ENCODE measurements around the gene OR10X1. TPM values are rescaled to one million over a fixed set of nuclear protein-coding genes. Genes with fewer than 3 reads are reported as not detected.

The OR10X1 gene
- not detected for total RNA-seq
- long read RNA-seq, result 0 reads

DNA sequence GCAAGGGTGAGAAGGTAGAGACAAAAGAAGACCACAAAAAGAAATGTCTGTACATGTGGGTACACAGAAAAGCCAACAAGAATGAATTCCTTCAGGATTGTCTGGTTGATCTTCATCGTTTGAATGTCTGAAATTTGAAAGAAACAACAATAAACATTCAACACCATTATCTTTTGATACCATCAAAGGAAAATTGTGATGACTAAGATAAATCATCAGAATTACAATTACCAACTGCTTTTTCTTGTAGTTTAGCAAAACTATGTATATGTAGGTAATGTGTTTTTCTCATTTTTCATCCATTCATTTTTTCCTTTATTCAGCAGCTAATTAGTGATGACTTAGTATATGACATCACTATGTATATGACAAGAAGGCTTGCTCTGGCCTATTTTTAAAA lies at the start of gene OR10X1:
Gene OR10X1 (minus strand): TSS at position 167 of the 400 bp plus-strand sequence. CDS start 0 bp downstream, at position 167.
- no peaks in the 10 kb centered on the region for H3K36me3 ChIP-seq
- DNase-seq, result no peak
- no peaks in the 10 kb centered on the region for H3K4me1 ChIP-seq
- TF ChIP-seq, protein P1, sequence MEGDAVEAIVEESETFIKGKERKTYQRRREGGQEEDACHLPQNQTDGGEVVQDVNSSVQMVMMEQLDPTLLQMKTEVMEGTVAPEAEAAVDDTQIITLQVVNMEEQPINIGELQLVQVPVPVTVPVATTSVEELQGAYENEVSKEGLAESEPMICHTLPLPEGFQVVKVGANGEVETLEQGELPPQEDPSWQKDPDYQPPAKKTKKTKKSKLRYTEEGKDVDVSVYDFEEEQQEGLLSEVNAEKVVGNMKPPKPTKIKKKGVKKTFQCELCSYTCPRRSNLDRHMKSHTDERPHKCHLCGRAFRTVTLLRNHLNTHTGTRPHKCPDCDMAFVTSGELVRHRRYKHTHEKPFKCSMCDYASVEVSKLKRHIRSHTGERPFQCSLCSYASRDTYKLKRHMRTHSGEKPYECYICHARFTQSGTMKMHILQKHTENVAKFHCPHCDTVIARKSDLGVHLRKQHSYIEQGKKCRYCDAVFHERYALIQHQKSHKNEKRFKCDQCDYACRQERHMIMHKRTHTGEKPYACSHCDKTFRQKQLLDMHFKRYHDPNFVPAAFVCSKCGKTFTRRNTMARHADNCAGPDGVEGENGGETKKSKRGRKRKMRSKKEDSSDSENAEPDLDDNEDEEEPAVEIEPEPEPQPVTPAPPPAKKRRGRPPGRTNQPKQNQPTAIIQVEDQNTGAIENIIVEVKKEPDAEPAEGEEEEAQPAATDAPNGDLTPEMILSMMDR (IDR thresholded peaks at IDR 0.05; ENCODE audit: borderline replicate concordance), result no peak
- H3K27ac ChIP-seq (replicated peaks), result no peak within 1 kb of the TSS
- H3K4me3 ChIP-seq, result no peak within 1 kb of the TSS
- H3K9me3 ChIP-seq (replicated peaks), result no peaks in the 10 kb centered on the region
- intact Hi-C loops (cut with micrococcal nuclease), result no loop called here
- no peaks in the 10 kb centered on the region for H3K27me3 ChIP-seq (ENCODE audit: low read depth)

GRCh38 chr1:158613764-158614163 lies 34.1 kb upstream of the OR10X1 start:
- Histone ChIP-seq H3K4me1 (no peaks in the 10 kb centered on the region), H3K36me3 (no peaks in the 10 kb centered on the region), H3K4me3 (no peak overlapping the region), H3K27me3 (ENCODE audit: low read depth) (no peaks in the 10 kb centered on the region), H3K9me3 (replicated peaks) (no peaks in the 10 kb centered on the region), H3K27ac (replicated peaks) (no peak overlapping the region)
- TF ChIP-seq, protein P1 (IDR thresholded peaks at IDR 0.05; ENCODE audit: borderline replicate concordance), result no peak
- intact Hi-C loops (cut with micrococcal nuclease), result no loop called here
- no peak for DNase-seq

- Histone ChIP-seq H3K27ac (replicated peaks) (no peak overlapping the region), H3K4me3 (no peak overlapping the region), H3K27me3 (ENCODE audit: low read depth) (no peaks in the 10 kb centered on the region), H3K36me3 (no peaks in the 10 kb centered on the region), H3K4me1 (no peaks in the 10 kb centered on the region), H3K9me3 (replicated peaks) (no peaks in the 10 kb centered on the region)
- no peak for DNase-seq
- TF ChIP-seq, protein P1 (IDR thresholded peaks at IDR 0.05; ENCODE audit: borderline replicate concordance), result no peak
- intact Hi-C loops (cut with micrococcal nuclease), result no loop called here
These were observed 32.2 kb upstream of the OR10X1 start for GRCh38 chr1:158611916-158612315.

DNA sequence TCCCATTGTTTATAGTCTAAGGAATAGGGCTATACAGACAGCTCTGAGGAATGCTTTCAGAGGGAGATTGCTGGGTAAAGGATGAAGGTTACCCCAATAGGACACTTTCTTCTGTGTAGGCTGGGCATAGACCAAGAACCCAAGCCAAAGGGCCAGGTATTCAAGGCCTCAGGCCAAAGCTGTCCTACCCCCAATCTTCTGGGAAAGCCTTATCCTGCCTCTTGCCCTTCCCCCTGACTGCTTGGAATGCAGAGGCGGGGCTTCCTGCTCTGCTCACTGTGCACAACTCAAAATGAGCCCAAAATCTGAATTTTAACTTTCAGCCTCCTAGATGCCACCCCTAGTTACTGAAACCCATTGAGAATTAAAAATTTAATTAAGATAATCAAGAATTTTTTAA lies 27.6 kb upstream of the OR10X1 start:
- Histone ChIP-seq H3K27me3 (ENCODE audit: low read depth) (no peaks in the 10 kb centered on the region), H3K4me3 (no peak overlapping the region), H3K4me1 (no peaks in the 10 kb centered on the region), H3K27ac (replicated peaks) (no peak overlapping the region), H3K36me3 (no peaks in the 10 kb centered on the region), H3K9me3 (replicated peaks) (peaks cover 3% of the 10 kb centered on the region)
- DNase-seq, result no peak
- TF ChIP-seq, protein P1 (IDR thresholded peaks at IDR 0.05; ENCODE audit: borderline replicate concordance), result no peak
- intact Hi-C loops (cut with micrococcal nuclease), result no loop called here

GRCh38 chr1:158604968-158605367 lies 25.3 kb upstream of the OR10X1 start, which contains the start of gene OR10Z1:
TSS of gene OR10Z1 (plus strand) at chr1:158605268. CDS start at chr1:158606439, 1,171 bp downstream.
- Histone ChIP-seq H3K4me1 (no peaks in the 10 kb centered on the region), H3K27ac (replicated peaks) (no peak within 1 kb of the TSS), H3K4me3 (no peak within 1 kb of the TSS), H3K27me3 (ENCODE audit: low read depth) (no peaks in the 10 kb centered on the region), H3K9me3 (replicated peaks) (peaks cover 5% of the 10 kb centered on the region), H3K36me3 (no peaks in the 10 kb centered on the region)
- no peak for DNase-seq
- TF ChIP-seq, protein P1 (IDR thresholded peaks at IDR 0.05; ENCODE audit: borderline replicate concordance), result no peak
- intact Hi-C loops (cut with micrococcal nuclease), result no loop called here

All from left ventricle myocardium inferior (tissue), 1 donor.